ENCODE measurements around the gene SPRED1.

Gene SPRED1

GRCh38 chr15:38252481-38253350 lies at the start of gene SPRED1:
Gene SPRED1, plus strand, starts transcription at chr15:38252836. Its CDS starts 350 bp downstream, at chr15:38253186.
- Histone ChIP-seq H3K4me2 (peak within 1 kb of the TSS; percentile 82 to 97 (median 92)), H3K4me3 (peak within 1 kb of the TSS; percentile 88 to 98 (median 95)), H3K27me3 (no peaks in the 10 kb centered on the region), H3K36me3 (peaks cover 0 to 12% (median 0%) of the 10 kb centered on the region in 11 experiments; a peak in 3 of 22 replicates), H4K20me1 (peaks cover 20 to 51% (median 41%) of the 10 kb centered on the region in 11 experiments; a peak in 20 of 22 replicates), H3K27ac (peak within 1 kb of the TSS; percentile 96 to 99 (median 98)), H3K9me3 (replicated peaks in 1 of 11) (no peaks in the 10 kb centered on the region), H3K9ac (peak within 1 kb of the TSS; percentile 95 to 99 (median 98)), H3K4me1 (peaks cover 13 to 39% (median 29%) of the 10 kb centered on the region in 10 experiments)
- no peak for TF ChIP-seq Cebpa-rat (IDR thresholded peaks at IDR 0.05)

- Histone ChIP-seq H4K20me1 (no peaks in the 10 kb centered on the region), H3K36me3 (no peaks in the 10 kb centered on the region), H3K4me3 (no peak overlapping the region), H3K4me1 (peaks cover 5 to 38% (median 13%) of the 10 kb centered on the region in 10 experiments; a peak in 15 of 20 replicates), H3K9ac (no peak overlapping the region), H3K27ac (no peak overlapping the region), H3K9me3 (replicated peaks in 1 of 11) (no peaks in the 10 kb centered on the region), H3K27me3 (no peaks in the 10 kb centered on the region), H3K4me2 (peak overlapping the region in 4 of 11 experiments; percentile 57 to 81 (median 70); a peak in 6 of 22 replicates)
- no peak for TF ChIP-seq Cebpa-rat (IDR thresholded peaks at IDR 0.05)
These were observed 46.9 kb upstream of the SPRED1 start for GRCh38 chr15:38205526-38206272.

GRCh38 chr15:38207621-38208020 lies 45.0 kb upstream of the SPRED1 start:
- H3K9ac ChIP-seq = no peak overlapping the region
- H3K4me1 ChIP-seq = peaks cover 5 to 46% (median 13%) of the 10 kb centered on the region in 10 experiments; a peak in 15 of 20 replicates
- TF ChIP-seq Cebpa-rat (IDR thresholded peaks at IDR 0.05) = no peak
- peak overlapping the region in 3 of 11 experiments; percentile 45 to 68 (median 65); a peak in 3 of 22 replicates for H3K27ac ChIP-seq
- H3K9me3 ChIP-seq (replicated peaks in 1 of 11) = no peaks in the 10 kb centered on the region
- no peaks in the 10 kb centered on the region for H3K27me3 ChIP-seq
- peak overlapping the region in 7 of 11 experiments; percentile 1 to 81 (median 57); a peak in 12 of 22 replicates for H3K4me2 ChIP-seq
- no peaks in the 10 kb centered on the region for H3K36me3 ChIP-seq
- no peak overlapping the region for H3K4me3 ChIP-seq
- no peaks in the 10 kb centered on the region for H4K20me1 ChIP-seq

GRCh38 chr15:38208206-38208605 lies 44.4 kb upstream of the SPRED1 start:
- H3K4me1 ChIP-seq = peaks cover 5 to 52% (median 13%) of the 10 kb centered on the region in 10 experiments; a peak in 15 of 20 replicates
- H3K27me3 ChIP-seq = no peaks in the 10 kb centered on the region
- H3K9me3 ChIP-seq (replicated peaks in 1 of 11) = no peaks in the 10 kb centered on the region
- H3K9ac ChIP-seq = no peak overlapping the region
- H4K20me1 ChIP-seq = no peaks in the 10 kb centered on the region
- H3K36me3 ChIP-seq = no peaks in the 10 kb centered on the region
- H3K27ac ChIP-seq = no peak overlapping the region; a peak in 1 of 22 replicates
- H3K4me3 ChIP-seq = no peak overlapping the region
- H3K4me2 ChIP-seq = peak overlapping the region in 2 of 11 experiments; percentile 79 to 81; a peak in 4 of 22 replicates
- no peak for TF ChIP-seq Cebpa-rat (IDR thresholded peaks at IDR 0.05)

- Histone ChIP-seq H3K4me2 (peak overlapping the region in 2 of 11 experiments; percentile 79 to 81; a peak in 2 of 22 replicates), H3K9ac (no peak overlapping the region), H3K27ac (no peak overlapping the region; a peak in 1 of 22 replicates), H3K36me3 (no peaks in the 10 kb centered on the region), H3K4me3 (no peak overlapping the region), H3K4me1 (peaks cover 5 to 57% (median 13%) of the 10 kb centered on the region in 10 experiments; a peak in 15 of 20 replicates), H3K9me3 (replicated peaks in 1 of 11) (no peaks in the 10 kb centered on the region), H4K20me1 (no peaks in the 10 kb centered on the region), H3K27me3 (no peaks in the 10 kb centered on the region)
- no peak for TF ChIP-seq Cebpa-rat (IDR thresholded peaks at IDR 0.05)
These were observed 43.9 kb upstream of the SPRED1 start for GRCh38 chr15:38208779-38209178.

- Histone ChIP-seq H3K27ac (no peak overlapping the region), H3K27me3 (no peaks in the 10 kb centered on the region), H3K9me3 (replicated peaks in 1 of 11) (no peaks in the 10 kb centered on the region), H3K4me2 (no peak overlapping the region), H3K4me1 (peaks cover 10 to 48% (median 16%) of the 10 kb centered on the region in 10 experiments; a peak in 19 of 20 replicates), H3K4me3 (no peak overlapping the region), H3K9ac (no peak overlapping the region), H4K20me1 (no peaks in the 10 kb centered on the region), H3K36me3 (no peaks in the 10 kb centered on the region)
- TF ChIP-seq Cebpa-rat (IDR thresholded peaks at IDR 0.05) = no peak
These were observed 41.4 kb upstream of the SPRED1 start for GRCh38 chr15:38211249-38211648.

GRCh38 chr15:38211811-38212210 lies 40.8 kb upstream of the SPRED1 start:
- H4K20me1 ChIP-seq = no peaks in the 10 kb centered on the region
- H3K9me3 ChIP-seq (replicated peaks in 1 of 11) = no peaks in the 10 kb centered on the region

GRCh38 chr15:38212729-38213351 lies 39.8 kb upstream of the SPRED1 start:
- H3K4me2 ChIP-seq = peak overlapping the region in 3 of 11 experiments; percentile 16 to 51 (median 49); a peak in 5 of 22 replicates
- H3K9ac ChIP-seq = no peak overlapping the region
- no peaks in the 10 kb centered on the region for H3K27me3 ChIP-seq
- no peak for TF ChIP-seq Cebpa-rat (IDR thresholded peaks at IDR 0.05)
- H4K20me1 ChIP-seq = no peaks in the 10 kb centered on the region
- no peaks in the 10 kb centered on the region for H3K36me3 ChIP-seq
- H3K27ac ChIP-seq = no peak overlapping the region; a peak in 2 of 22 replicates
- H3K4me3 ChIP-seq = no peak overlapping the region
- H3K4me1 ChIP-seq = peaks cover 18 to 48% (median 21%) of the 10 kb centered on the region in 10 experiments
- no peaks in the 10 kb centered on the region for H3K9me3 ChIP-seq (replicated peaks in 1 of 11)

More at GRCh38 chr15:38211811-38212210, 40.8 kb upstream of the SPRED1 start:
- H3K27me3 ChIP-seq = no peaks in the 10 kb centered on the region
- TF ChIP-seq Cebpa-rat (IDR thresholded peaks at IDR 0.05) = no peak
- no peaks in the 10 kb centered on the region for H3K36me3 ChIP-seq
- H3K4me2 ChIP-seq = peak overlapping the region in 2 of 11 experiments; percentile 49 to 51; a peak in 2 of 22 replicates
- peaks cover 15 to 48% (median 17%) of the 10 kb centered on the region in 10 experiments for H3K4me1 ChIP-seq
- no peak overlapping the region for H3K27ac ChIP-seq
- no peak overlapping the region for H3K9ac ChIP-seq
- no peak overlapping the region for H3K4me3 ChIP-seq
